ENCODE measurements around the gene TREX2. TPM values are rescaled to one million over a fixed set of nuclear protein-coding genes. Genes with fewer than 3 reads are reported as not detected.

The TREX2 gene
- total and polyA plus RNA-seq, 10 of the 15 experiments (the other 5 are each of a cell fraction or from before 2014, with no cell fraction given) = 0.09 to 0.97 (median 0.60) TPM; not detected in 3

DNA sequence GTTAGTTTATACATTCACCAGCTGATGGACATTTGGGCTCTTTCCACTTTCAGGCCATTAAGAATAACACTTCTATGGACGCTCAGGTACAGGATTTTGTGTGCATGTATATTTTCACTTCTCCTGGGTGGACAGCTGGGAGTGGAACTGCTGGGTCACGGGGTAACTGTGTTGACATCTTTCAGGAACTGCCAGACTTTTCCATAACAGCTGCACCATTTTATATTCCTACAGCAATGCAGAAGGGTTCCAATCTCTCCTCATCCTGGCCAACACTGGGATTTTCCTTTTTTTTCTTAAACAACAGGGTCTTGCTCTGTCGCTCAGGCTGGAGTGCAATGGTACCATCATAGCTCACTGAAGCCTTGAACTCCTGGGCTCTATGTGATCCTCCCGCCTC is 12.6 kb upstream of the TREX2 start:
- H3K4me1 ChIP-seq (ENCODE audit: control insufficient read depth, insufficient read depth, low read length) = no peaks in the 10 kb centered on the region
- H2AFZ ChIP-seq (ENCODE audit: control insufficient read depth, low read depth, low read length) = no peak overlapping the region
- H3K4me3 ChIP-seq = no peak overlapping the region
- BruUV-seq (replicated peaks) = no TSS peak
- FAIRE-seq (no peak), ATAC-seq (no peak), DNase-seq (ENCODE audit: low read depth, low spot score) (no peak)
- H3K4me2 ChIP-seq (ENCODE audit: control insufficient read depth, insufficient read depth) = no peak overlapping the region
- in situ Hi-C loops (cut with MboI) = no loop called here
- no peaks in the 10 kb centered on the region for H3K79me2 ChIP-seq (ENCODE audit: control insufficient read depth, insufficient read depth, low read length)
- H4K20me1 ChIP-seq (ENCODE audit: control insufficient read depth, insufficient read depth) = no peaks in the 10 kb centered on the region
- H3K27ac ChIP-seq (ENCODE audit: control insufficient read depth, insufficient read depth) = no peak overlapping the region
- no peak overlapping the region for H3K9ac ChIP-seq (ENCODE audit: control insufficient read depth, insufficient read depth, low read length)
- H3K9me3 ChIP-seq (replicated peaks; ENCODE audit: control insufficient read depth, insufficient read depth, low read length) = no peaks in the 10 kb centered on the region
- TF ChIP-seq WRNIP1 (IDR thresholded peaks at IDR 0.05; ENCODE audit: borderline replicate concordance, low read depth, low read length) (no peak), EGR1 (IDR thresholded peaks at IDR 0.05; ENCODE audit: borderline replicate concordance in 1 of 2, low read depth in 2 of 2, low read length in 2 of 2) (no peak), ASH2L (IDR thresholded peaks at IDR 0.05; ENCODE audit: borderline replicate concordance, low read depth) (no peak), KDM1A (IDR thresholded peaks at IDR 0.05; ENCODE audit: borderline replicate concordance) (no peak)
- ChIA-PET SMC1A (ENCODE audit: uncharacterized antibody, unreplicated experiment) (no interaction called here), RAD21 (ENCODE audit: unreplicated experiment) (no interaction called here), POLR2A (no interaction called here), CTCF (no interaction called here)
- H3K36me3 ChIP-seq (ENCODE audit: control insufficient read depth in 2 of 2, insufficient read depth in 2 of 2, low read length in 1 of 2) = peaks cover 0 to 2% of the 10 kb centered on the region in 2 experiments; a peak in 2 of 4 replicates
- WGBS (ENCODE audit: insufficient coverage, insufficient replicate concordance, low lambda C conversion rate, missing lambda C conversion rate) = 46% methylated on average over 4 of the region's 4 CpGs
- intact Hi-C loops (cut with micrococcal nuclease; ENCODE audit: unreplicated experiment) = no loop called here
- H3K27me3 ChIP-seq (replicated peaks in 1 of 2; ENCODE audit: control insufficient read depth in 2 of 2, insufficient read depth in 2 of 2, low read length in 1 of 2) = no peaks in the 10 kb centered on the region

DNA sequence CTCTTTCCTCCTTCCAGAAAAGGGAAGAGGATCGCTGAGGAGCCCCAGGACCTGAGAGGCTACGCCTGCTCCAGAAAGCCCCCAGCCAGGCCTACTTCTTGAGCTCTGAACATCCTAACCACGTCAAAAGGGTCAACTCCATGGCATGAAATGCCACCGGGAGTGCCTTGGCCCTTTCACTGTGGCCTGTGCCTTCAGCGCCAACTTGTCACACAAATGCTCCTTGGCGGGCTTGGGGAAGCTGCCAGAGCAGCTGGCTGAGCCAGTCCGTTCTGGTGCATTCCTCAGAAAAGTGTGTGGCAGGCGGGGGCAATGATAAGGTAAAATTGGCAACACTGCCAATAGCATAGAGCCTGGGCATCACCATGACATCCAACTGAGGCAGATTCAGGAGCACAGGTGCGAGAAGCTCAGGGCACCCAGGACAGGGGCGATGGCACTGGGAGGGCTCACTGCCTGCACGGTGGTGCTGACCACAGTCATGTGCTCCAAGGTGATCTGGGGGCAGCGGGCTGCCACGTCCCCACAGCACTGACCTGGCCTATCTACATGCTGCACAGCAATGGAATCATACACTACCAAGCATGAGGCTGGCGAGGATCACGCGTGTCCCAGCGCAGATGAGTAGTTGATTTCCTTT is 12.1 kb upstream of the TREX2 start:
- Histone ChIP-seq H3K4me1 (ENCODE audit: control insufficient read depth, insufficient read depth, low read length) (no peaks in the 10 kb centered on the region), H3K9me3 (replicated peaks; ENCODE audit: control insufficient read depth, insufficient read depth, low read length) (no peaks in the 10 kb centered on the region), H4K20me1 (ENCODE audit: control insufficient read depth, insufficient read depth) (no peaks in the 10 kb centered on the region), H3K79me2 (ENCODE audit: control insufficient read depth, insufficient read depth, low read length) (no peaks in the 10 kb centered on the region), H3K27ac (ENCODE audit: control insufficient read depth, insufficient read depth) (no peak overlapping the region), H3K4me3 (no peak overlapping the region), H3K27me3 (replicated peaks in 1 of 2; ENCODE audit: control insufficient read depth in 2 of 2, insufficient read depth in 2 of 2, low read length in 1 of 2) (no peaks in the 10 kb centered on the region), H3K9ac (ENCODE audit: control insufficient read depth, insufficient read depth, low read length) (no peak overlapping the region), H2AFZ (ENCODE audit: control insufficient read depth, low read depth, low read length) (no peak overlapping the region), H3K4me2 (ENCODE audit: control insufficient read depth, insufficient read depth) (no peak overlapping the region), H3K36me3 (ENCODE audit: control insufficient read depth in 2 of 2, insufficient read depth in 2 of 2, low read length in 1 of 2) (peaks cover 0 to 2% of the 10 kb centered on the region in 2 experiments; a peak in 2 of 4 replicates)
- ChIA-PET SMC1A (ENCODE audit: uncharacterized antibody, unreplicated experiment) (no interaction called here), RAD21 (ENCODE audit: unreplicated experiment) (no interaction called here), CTCF (interaction anchor here (1.6 kb wide), 1 partner anchor 49 kb away, joined by 6 read pairs; no protein-coding TSS in a partner anchor), POLR2A (no interaction called here)
- no peak for ATAC-seq
- no peak for DNase-seq (ENCODE audit: low read depth, low spot score)
- in situ Hi-C loops (cut with MboI) (no loop called here), intact Hi-C loops (cut with micrococcal nuclease; ENCODE audit: unreplicated experiment) (no loop called here)
- FAIRE-seq = no peak
- TSS peak; percentile 33 for BruUV-seq (replicated peaks)
- 65% methylated on average over 17 of the region's 17 CpGs for WGBS (ENCODE audit: insufficient coverage, insufficient replicate concordance, low lambda C conversion rate, missing lambda C conversion rate)
- TF ChIP-seq STAT1 (conservative IDR thresholded peaks at IDR 0.05) = no peak
- no peak for TF ChIP-seq HDAC2 (IDR thresholded peaks at IDR 0.05)
- TF ChIP-seq, protein P1, sequence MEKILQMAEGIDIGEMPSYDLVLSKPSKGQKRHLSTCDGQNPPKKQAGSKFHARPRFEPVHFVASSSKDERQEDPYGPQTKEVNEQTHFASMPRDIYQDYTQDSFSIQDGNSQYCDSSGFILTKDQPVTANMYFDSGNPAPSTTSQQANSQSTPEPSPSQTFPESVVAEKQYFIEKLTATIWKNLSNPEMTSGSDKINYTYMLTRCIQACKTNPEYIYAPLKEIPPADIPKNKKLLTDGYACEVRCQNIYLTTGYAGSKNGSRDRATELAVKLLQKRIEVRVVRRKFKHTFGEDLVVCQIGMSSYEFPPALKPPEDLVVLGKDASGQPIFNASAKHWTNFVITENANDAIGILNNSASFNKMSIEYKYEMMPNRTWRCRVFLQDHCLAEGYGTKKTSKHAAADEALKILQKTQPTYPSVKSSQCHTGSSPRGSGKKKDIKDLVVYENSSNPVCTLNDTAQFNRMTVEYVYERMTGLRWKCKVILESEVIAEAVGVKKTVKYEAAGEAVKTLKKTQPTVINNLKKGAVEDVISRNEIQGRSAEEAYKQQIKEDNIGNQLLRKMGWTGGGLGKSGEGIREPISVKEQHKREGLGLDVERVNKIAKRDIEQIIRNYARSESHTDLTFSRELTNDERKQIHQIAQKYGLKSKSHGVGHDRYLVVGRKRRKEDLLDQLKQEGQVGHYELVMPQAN (conservative IDR thresholded peaks at IDR 0.05) = no peak
